GM12865 (cell line): ENCODE results near the gene ATP5F1B.
A peak's percentile ranks its signal among the peaks of the same experiment; 100 is the strongest.

Experiments used
- DNase-seq: peaks from one replicate; pipeline ENCODE4 v3.0.0; 2010; ENCODE audit warnings: low read depth
- H3K4me3 ChIP-seq: 2 replicates; pipeline ENCODE4 v1.5.1; 2011; ENCODE audit warnings: mild to moderate bottlenecking, low read depth, low read length, control low read depth
- TF ChIP-seq, protein P1 (sequence below): IDR thresholded peaks from 2 replicates; pipeline ENCODE4 v1.5.1; 2011; ENCODE audit warnings: low read length, control low read depth, low read depth, inconsistent platforms; ENCODE audit not compliant: insufficient read depth; ENCODE audit errors: missing control alignments

The ATP5F1B gene

GRCh38 chr12:56630180-56630632, 15.6 kb downstream of the ATP5F1B start, which contains the start of gene BAZ2A:
Gene BAZ2A (minus strand): TSS chr12:56630326. CDS start chr12:56617530, 12,796 bp downstream.
- DNase-seq = peak; percentile 91
- peak within 1 kb of the TSS; percentile 90 for H3K4me3 ChIP-seq
- TF ChIP-seq, protein P1, sequence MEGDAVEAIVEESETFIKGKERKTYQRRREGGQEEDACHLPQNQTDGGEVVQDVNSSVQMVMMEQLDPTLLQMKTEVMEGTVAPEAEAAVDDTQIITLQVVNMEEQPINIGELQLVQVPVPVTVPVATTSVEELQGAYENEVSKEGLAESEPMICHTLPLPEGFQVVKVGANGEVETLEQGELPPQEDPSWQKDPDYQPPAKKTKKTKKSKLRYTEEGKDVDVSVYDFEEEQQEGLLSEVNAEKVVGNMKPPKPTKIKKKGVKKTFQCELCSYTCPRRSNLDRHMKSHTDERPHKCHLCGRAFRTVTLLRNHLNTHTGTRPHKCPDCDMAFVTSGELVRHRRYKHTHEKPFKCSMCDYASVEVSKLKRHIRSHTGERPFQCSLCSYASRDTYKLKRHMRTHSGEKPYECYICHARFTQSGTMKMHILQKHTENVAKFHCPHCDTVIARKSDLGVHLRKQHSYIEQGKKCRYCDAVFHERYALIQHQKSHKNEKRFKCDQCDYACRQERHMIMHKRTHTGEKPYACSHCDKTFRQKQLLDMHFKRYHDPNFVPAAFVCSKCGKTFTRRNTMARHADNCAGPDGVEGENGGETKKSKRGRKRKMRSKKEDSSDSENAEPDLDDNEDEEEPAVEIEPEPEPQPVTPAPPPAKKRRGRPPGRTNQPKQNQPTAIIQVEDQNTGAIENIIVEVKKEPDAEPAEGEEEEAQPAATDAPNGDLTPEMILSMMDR = no peak

DNA sequence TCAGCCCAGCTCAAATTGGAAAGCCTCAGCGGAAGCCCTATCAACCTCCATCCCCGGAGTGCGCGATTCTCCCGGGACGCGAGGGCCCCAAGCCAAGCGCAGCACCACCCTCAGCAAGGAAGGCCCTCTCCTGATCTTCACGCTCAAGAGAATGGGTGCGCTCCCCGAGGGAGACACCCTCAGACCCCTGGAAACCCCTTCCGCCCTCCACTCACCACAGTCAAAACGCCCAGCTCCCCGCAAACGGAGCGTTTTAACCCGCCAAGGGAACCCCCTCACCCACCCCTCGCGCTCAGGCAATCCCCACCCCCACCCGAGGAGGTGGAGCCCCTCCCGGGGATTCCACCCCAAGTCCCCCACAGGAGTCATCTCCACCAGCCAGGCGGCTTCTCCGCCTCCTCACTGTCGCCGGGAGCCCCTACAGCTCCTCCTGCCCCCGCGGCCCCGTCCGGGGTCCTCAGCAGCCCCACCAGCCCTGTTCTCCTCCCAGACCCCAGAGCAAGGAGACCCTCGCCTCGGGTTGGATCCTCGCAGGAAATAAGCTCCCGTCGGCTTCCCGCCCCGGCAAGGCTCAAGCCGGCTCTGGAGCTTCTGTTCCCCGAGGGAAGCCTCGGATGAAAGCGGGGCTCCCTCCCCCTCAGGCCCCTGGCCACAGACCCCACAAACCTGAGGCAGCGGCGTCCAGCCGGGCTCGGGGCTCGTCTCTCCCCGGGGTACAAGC, 16.2 kb downstream of the ATP5F1B start:
- peak; percentile 48 for DNase-seq

GRCh38 chr12:56628671-56629458, 16.9 kb downstream of the ATP5F1B start:
- DNase-seq = peak; percentile 82
- peak overlapping the region; percentile 90 for H3K4me3 ChIP-seq
- TF ChIP-seq, protein P1 = no peak

More for the DNA sequence above, 16.2 kb downstream of the ATP5F1B start:
- peak overlapping the region; percentile 90 for H3K4me3 ChIP-seq
- TF ChIP-seq, protein P1 = no peak

- no peak overlapping the region for H3K4me3 ChIP-seq
- TF ChIP-seq, protein P1 = no peak
- no peak for DNase-seq
Observed at GRCh38 chr12:56626701-56627100, 19.1 kb downstream of the ATP5F1B start.

DNA sequence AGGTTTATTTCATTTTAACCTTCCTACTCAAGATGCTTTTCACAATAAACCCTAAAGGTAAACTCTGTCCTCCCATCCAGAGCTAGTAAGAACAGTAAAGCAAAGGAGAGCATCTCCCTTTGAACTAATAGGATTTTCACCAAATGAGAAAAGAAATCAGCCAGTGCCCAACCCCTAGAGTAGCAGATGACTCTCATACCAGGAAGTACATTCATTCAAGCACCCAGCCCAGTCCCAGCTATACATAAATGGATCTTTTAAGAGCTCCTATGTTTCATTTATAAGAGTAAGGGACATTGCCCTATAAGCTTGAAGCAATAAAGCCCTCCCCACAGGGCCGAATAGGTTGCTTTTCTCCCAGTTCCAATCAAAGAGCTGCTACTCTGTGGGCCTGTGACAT, 23.2 kb downstream of the ATP5F1B start:
- DNase-seq = no peak
- TF ChIP-seq, protein P1 = no peak
- H3K4me3 ChIP-seq = no peak overlapping the region

GRCh38 chr12:56616925-56617324, 28.9 kb downstream of the ATP5F1B start:
- no peak for DNase-seq
- TF ChIP-seq, protein P1 = no peak

More at GRCh38 chr12:56616925-56617324, 28.9 kb downstream of the ATP5F1B start:
- H3K4me3 ChIP-seq = no peak overlapping the region
